MM.1S (cell line): Measurements from ENCODE around the gene TSPYL2.

ENCODE experiments used
- CTCF ChIP-seq: fragments of 300-600 bp; sonication (generic); IDR thresholded peaks from 2 replicates; pipeline ENCODE4 v1.5.1; 2016; ENCODE audit warnings: antibody characterized with exemption, low read length, mixed read lengths
- EZH2 ChIP-seq: fragments of 300-600 bp; sonication (generic); optimal IDR thresholded peaks from 2 replicates; pipeline ENCODE3; 2017; ENCODE audit warnings: low read depth, mild to moderate bottlenecking, antibody characterized with exemption, low read length, mixed read lengths
- EZH2phosphoT487 ChIP-seq: fragments of 300-600 bp; sonication (generic); IDR thresholded peaks from 2 replicates; pipeline ENCODE4 v1.6.1; 2018; ENCODE audit warnings: antibody characterized with exemption, low read length

DNA sequence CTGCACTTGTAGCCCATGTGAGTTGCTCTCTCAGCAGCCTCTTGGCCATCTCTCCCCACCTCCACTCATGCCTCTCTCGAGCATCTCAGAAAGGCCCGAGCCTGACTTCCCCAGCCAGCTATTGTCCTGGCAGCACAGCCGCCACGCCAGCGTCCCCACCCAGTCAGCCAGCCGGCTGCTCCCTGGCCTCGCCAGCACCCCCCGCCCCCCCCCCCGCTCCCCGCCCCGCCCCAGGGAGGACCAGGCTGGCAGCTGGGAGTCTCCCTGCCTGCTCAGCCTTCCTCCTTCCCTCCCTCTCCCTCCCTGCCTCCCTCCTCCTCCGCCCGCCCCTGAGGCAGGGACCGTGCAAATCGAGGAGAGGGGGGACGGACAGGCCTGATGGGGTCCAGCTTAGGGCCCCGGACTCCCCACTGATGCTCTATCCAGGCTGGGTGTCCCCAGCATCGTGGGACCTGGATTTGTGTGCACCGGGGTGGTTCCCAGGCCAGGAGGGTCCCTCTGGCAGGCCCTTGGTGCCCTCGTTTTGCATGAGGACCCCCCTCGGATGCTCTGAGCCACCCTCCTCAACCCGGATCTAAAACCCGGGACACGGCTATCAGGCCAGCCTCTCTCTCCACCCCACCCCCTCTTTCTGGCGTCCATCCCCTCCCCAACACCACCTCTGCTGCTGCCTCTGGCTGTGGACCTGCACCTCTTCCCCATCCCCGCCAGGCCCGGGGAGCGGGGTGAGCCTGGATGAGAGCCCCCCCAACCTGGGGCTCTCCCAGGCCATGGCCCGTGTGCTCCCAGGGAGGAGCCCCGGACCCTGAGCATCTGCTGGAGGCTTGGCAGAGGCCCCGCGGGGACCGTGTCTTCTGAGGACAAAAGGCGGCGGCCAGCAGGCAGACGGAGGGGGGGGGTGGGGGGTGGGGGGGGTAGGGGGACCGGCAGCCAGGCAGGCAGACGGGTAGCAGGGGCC lies 33.7 kb upstream of the TSPYL2 start, which contains the start of gene GPR173:
- no peak for TF ChIP-seq CTCF
- TF ChIP-seq EZH2, result no peak
- TF ChIP-seq EZH2phosphoT487, result no peak
